GM12878 (cell line): ENCODE results near the gene MPHOSPH9. TPM values are rescaled to one million over a fixed set of nuclear protein-coding genes. Genes with fewer than 3 reads are reported as not detected.

ENCODE experiments used
- CEBPB ChIP-seq, 2 experiments: fragments of 150-350 bp in 1 of 2; IDR thresholded peaks; 2 replicates each; pipeline ENCODE4 v1.6.1; 2012 to 2014; ENCODE audit warnings: low read depth in 2 of 2, low read length in 2 of 2, borderline replicate concordance in 1 of 2, inconsistent platforms in 1 of 2
- CREB1 ChIP-seq: IDR thresholded peaks from 2 replicates; pipeline ENCODE4 v1.6.1; 2012; ENCODE audit warnings: low read depth, mild to moderate bottlenecking, inconsistent platforms
- CREM ChIP-seq: IDR thresholded peaks from 2 replicates; pipeline ENCODE4 v1.6.1; 2014; ENCODE audit warnings: antibody characterized with exemption, low read depth
- ETV6 ChIP-seq, 2 experiments: fragments of 450-650 bp in 1 of 2; IDR thresholded peaks in 1 of 2; conservative IDR thresholded peaks in 1 of 2; 2 replicates each; pipeline ENCODE4 v1.6.1; 2014; ENCODE audit warnings: antibody characterized with exemption in 1 of 2, borderline replicate concordance in 1 of 2, low read depth in 1 of 2, mild to moderate bottlenecking in 1 of 2, moderate library complexity in 1 of 2
- GABPA ChIP-seq: IDR thresholded peaks from 2 replicates; pipeline ENCODE4 v1.6.1; 2014; ENCODE audit warnings: antibody characterized with exemption, low read depth, mild to moderate bottlenecking, inconsistent platforms
- KDM1A ChIP-seq: fragments of 200-600 bp; sonication (generic); IDR thresholded peaks from 2 replicates; pipeline ENCODE4 v1.6.1; 2016; ENCODE audit warnings: borderline replicate concordance
- NFIC ChIP-seq: IDR thresholded peaks from 2 replicates; pipeline ENCODE4 v1.6.1; 2012; ENCODE audit warnings: low read depth, mild to moderate bottlenecking, inconsistent platforms, low read length, moderate library complexity
- polyA plus RNA-seq, 11 experiments: library from polyadenylated mRNA; depleted of rRNA in 4 of 11; unstranded in 6 of 11; stranded (reverse) in 5 of 11; fragments of >200 nt; fragmentation: Nextera tagmentation in 4 of 11; fragmentation: Illumina TruSeq in 1 of 11; extraction: Ambion mirVana in 4 of 11; extraction: Trizol in 1 of 11; gene quantifications; 1 replicate in 1 of 11; 2 replicates in 10 of 11; pipeline versions ENCODE4 v1.2.1 to v1.2.3, GENCODE V29; 2011 to 2016; ENCODE audit warnings: inconsistent platforms in 2 of 11, missing spikeins in 2 of 11, low read depth in 1 of 11
- total RNA-seq, 4 experiments: library from RNA; depleted of rRNA in 3 of 4; stranded (reverse); fragments of >200 nt in 3 of 4; fragmentation: Illumina TruSeq in 1 of 4; extraction: Trizol in 1 of 4; gene quantifications; 2 replicates each; pipeline versions ENCODE4 v1.2.1 to v1.2.3, GENCODE V29; 2013 to 2021
- TF ChIP-seq, protein P1 (sequence below): IDR thresholded peaks from 2 replicates; pipeline ENCODE4 v1.6.1; 2012; ENCODE audit warnings: low read length, inconsistent platforms
- TF ChIP-seq, protein P2 (sequence below): fragments of 450-650 bp; IDR thresholded peaks from 2 replicates; pipeline ENCODE4 v1.6.1; 2017; ENCODE audit warnings: mild to moderate bottlenecking, low read depth, inconsistent platforms; ENCODE audit not compliant: poor library complexity, severe bottlenecking
- TF ChIP-seq, protein P3 (sequence below): fragments of 150-350 bp; IDR thresholded peaks from 2 replicates; pipeline ENCODE4 v1.6.1; 2014; ENCODE audit warnings: mild to moderate bottlenecking, low read depth, low read length

Gene MPHOSPH9
- total and polyA plus RNA-seq, 10 of the 15 experiments (the other 5 are each of a cell fraction or from before 2014, with no cell fraction given) = 11.5 to 72.2 (median 45.7) TPM

DNA sequence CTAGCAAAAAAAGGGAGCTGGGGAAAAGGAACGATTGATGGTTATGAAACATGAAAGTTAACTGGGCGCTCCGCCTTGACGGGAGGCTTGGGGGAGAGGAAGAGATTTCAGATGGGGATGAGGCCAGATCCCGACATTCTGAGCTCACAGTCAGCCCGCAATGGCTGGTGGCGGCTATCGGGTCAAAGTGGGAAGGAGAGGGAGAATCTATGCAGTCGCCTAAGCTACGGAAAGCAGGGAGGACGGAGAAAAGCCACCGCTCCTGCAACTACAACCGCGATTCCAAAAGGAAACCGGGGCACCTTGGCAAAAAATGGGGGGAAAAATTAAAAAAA, 502 bp downstream of the MPHOSPH9 start (continued):
- no peak for TF ChIP-seq ETV6 (conservative IDR thresholded peaks at IDR 0.05 in 1 of 2, IDR thresholded peaks at IDR 0.05 in 1 of 2; ENCODE audit: borderline replicate concordance in 1 of 2, low read depth in 1 of 2)
- no peak for TF ChIP-seq CREB1
- no peak for TF ChIP-seq CEBPB (IDR thresholded peaks at IDR 0.05; ENCODE audit: borderline replicate concordance in 1 of 2, low read depth in 2 of 2, low read length in 2 of 2)
- TF ChIP-seq, protein P1, sequence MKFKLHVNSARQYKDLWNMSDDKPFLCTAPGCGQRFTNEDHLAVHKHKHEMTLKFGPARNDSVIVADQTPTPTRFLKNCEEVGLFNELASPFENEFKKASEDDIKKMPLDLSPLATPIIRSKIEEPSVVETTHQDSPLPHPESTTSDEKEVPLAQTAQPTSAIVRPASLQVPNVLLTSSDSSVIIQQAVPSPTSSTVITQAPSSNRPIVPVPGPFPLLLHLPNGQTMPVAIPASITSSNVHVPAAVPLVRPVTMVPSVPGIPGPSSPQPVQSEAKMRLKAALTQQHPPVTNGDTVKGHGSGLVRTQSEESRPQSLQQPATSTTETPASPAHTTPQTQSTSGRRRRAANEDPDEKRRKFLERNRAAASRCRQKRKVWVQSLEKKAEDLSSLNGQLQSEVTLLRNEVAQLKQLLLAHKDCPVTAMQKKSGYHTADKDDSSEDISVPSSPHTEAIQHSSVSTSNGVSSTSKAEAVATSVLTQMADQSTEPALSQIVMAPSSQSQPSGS = no peak
- TF ChIP-seq, protein P2, sequence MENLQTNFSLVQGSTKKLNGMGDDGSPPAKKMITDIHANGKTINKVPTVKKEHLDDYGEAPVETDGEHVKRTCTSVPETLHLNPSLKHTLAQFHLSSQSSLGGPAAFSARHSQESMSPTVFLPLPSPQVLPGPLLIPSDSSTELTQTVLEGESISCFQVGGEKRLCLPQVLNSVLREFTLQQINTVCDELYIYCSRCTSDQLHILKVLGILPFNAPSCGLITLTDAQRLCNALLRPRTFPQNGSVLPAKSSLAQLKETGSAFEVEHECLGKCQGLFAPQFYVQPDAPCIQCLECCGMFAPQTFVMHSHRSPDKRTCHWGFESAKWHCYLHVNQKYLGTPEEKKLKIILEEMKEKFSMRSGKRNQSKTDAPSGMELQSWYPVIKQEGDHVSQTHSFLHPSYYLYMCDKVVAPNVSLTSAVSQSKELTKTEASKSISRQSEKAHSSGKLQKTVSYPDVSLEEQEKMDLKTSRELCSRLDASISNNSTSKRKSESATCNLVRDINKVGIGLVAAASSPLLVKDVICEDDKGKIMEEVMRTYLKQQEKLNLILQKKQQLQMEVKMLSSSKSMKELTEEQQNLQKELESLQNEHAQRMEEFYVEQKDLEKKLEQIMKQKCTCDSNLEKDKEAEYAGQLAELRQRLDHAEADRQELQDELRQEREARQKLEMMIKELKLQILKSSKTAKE = peak; percentile 78
- TF ChIP-seq, protein P3, sequence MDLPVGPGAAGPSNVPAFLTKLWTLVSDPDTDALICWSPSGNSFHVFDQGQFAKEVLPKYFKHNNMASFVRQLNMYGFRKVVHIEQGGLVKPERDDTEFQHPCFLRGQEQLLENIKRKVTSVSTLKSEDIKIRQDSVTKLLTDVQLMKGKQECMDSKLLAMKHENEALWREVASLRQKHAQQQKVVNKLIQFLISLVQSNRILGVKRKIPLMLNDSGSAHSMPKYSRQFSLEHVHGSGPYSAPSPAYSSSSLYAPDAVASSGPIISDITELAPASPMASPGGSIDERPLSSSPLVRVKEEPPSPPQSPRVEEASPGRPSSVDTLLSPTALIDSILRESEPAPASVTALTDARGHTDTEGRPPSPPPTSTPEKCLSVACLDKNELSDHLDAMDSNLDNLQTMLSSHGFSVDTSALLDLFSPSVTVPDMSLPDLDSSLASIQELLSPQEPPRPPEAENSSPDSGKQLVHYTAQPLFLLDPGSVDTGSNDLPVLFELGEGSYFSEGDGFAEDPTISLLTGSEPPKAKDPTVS = no peak
- no peak for TF ChIP-seq CREM
- TF ChIP-seq GABPA = no peak
- no peak for TF ChIP-seq KDM1A
- TF ChIP-seq NFIC = no peak
